ENCODE measurements around the gene SARNP. TPM values are rescaled to one million over a fixed set of nuclear protein-coding genes. Genes with fewer than 3 reads are reported as not detected.

Gene SARNP
- total and polyA plus RNA-seq, 8 donors: 12.3 to 47.9 (median 17.3) TPM

DNA sequence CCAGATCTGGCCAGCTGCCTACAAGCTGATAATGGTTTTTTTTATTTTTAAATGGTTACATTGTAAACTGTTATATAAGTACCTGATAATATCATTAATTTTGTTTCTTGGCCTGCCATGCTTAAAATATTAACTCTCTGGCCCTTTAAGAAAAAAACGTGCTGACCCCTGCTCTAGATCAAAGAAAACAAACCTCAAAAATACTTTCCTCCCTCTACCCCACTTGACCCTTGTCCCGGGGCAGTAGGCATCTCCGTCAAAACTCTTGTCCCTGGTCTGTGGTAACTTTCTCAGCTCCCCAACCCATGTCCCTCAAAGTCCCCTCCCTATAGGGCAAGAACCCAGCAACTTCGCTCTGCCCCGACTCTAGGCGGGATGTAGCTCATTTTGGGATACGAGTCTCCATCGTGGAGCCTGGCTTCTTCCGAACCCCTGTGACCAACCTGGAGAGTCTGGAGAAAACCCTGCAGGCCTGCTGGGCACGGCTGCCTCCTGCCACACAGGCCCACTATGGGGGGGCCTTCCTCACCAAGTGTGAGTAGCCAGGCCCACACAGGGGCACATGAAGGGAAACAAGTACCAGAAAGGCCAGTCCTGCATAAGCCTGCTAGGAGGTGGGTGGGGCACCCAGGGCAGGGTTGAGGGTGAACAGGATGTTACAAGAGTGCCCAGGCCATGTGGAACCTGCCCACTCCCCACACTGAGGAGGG, 93.9 kb downstream of the SARNP start:
- ATAC-seq (no peak), FAIRE-seq (no peak), DNase-seq (peak in 1 of 6 donors; percentile 57)
- H3K4me1 ChIP-seq: peaks cover 9 to 47% (median 25%) of the 10 kb centered on the region in 3 donors
- H3K9me3 ChIP-seq: no peaks in the 10 kb centered on the region
- H3K27ac ChIP-seq: peak overlapping the region in 1 of 4 donors; percentile 6
- H3K4me3 ChIP-seq: no peak overlapping the region
- intact Hi-C loops (cut with DNase I): no loop called here
- WGBS, 2 donors: 28 to 38% methylated on average over 10 of the region's 10 CpGs
- H3K36me3 ChIP-seq: peaks cover 4 to 17% (median 6%) of the 10 kb centered on the region in 3 donors
- no peaks in the 10 kb centered on the region for H3K27me3 ChIP-seq
- TF ChIP-seq, protein P1, sequence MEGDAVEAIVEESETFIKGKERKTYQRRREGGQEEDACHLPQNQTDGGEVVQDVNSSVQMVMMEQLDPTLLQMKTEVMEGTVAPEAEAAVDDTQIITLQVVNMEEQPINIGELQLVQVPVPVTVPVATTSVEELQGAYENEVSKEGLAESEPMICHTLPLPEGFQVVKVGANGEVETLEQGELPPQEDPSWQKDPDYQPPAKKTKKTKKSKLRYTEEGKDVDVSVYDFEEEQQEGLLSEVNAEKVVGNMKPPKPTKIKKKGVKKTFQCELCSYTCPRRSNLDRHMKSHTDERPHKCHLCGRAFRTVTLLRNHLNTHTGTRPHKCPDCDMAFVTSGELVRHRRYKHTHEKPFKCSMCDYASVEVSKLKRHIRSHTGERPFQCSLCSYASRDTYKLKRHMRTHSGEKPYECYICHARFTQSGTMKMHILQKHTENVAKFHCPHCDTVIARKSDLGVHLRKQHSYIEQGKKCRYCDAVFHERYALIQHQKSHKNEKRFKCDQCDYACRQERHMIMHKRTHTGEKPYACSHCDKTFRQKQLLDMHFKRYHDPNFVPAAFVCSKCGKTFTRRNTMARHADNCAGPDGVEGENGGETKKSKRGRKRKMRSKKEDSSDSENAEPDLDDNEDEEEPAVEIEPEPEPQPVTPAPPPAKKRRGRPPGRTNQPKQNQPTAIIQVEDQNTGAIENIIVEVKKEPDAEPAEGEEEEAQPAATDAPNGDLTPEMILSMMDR (IDR thresholded peaks at IDR 0.05): no peak

DNA sequence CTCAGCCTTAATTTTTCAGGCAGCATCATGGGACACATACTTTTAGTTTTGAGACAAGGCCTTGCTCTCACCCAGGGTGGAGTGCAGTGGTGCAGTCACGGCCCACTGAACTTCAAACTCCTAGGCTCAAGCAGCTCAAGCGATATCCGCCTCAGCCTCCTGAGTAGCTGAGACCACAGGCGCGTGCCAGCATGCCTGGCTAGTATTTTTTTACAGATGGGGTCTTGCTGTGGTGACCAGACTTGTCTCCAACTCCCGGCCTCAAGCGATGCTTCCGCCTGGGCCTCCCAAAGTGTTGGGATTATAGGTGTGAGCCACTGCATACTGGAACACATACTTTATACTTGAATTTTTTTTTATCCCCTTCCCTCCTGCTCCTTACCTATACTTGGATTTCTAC, 94.6 kb downstream of the SARNP start:
- WGBS, 2 donors: 92 to 95% methylated on average over 8 of the region's 8 CpGs
- Histone ChIP-seq H3K27ac (no peak overlapping the region), H3K27me3 (no peaks in the 10 kb centered on the region), H3K9me3 (no peaks in the 10 kb centered on the region), H3K36me3 (peaks cover 4 to 17% (median 6%) of the 10 kb centered on the region in 3 donors), H3K4me1 (peaks cover 9 to 54% (median 25%) of the 10 kb centered on the region in 3 donors), H3K4me3 (no peak overlapping the region)
- intact Hi-C loops (cut with DNase I): no loop called here
- DNase-seq: peak in 1 of 6 donors; percentile 46
- no peak for FAIRE-seq
- TF ChIP-seq, protein P1 (IDR thresholded peaks at IDR 0.05): no peak
- no peak for ATAC-seq

DNA sequence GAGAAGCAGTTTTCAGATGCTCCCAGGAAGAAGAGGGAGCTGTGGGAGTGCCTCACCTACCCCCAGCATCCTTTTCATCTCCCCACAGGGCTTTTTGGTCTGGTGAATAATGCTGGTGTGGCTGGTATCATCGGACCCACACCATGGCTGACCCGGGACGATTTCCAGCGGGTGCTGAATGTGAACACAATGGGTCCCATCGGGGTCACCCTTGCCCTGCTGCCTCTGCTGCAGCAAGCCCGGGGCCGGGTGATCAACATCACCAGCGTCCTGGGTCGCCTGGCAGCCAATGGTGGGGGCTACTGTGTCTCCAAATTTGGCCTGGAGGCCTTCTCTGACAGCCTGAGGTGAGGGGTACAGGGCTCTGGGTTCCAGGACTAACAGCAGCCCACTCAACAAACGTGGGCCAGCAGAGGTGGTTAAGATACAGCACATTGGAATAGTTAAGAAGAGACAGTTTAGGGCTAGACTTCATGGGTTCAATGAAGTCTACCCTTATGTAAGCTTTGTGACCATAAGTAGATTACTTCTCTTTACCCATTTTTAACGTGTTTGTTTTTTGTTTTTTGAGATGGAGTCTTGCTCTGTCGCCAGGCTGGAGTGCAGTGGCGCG, 95.8 kb downstream of the SARNP start:
- WGBS, 2 donors: 65 to 71% methylated on average over 14 of the region's 14 CpGs
- peak overlapping the region in 2 of 4 donors; percentile 58 to 69 for H3K27ac ChIP-seq
- intact Hi-C loops (cut with DNase I): no loop called here

DNA sequence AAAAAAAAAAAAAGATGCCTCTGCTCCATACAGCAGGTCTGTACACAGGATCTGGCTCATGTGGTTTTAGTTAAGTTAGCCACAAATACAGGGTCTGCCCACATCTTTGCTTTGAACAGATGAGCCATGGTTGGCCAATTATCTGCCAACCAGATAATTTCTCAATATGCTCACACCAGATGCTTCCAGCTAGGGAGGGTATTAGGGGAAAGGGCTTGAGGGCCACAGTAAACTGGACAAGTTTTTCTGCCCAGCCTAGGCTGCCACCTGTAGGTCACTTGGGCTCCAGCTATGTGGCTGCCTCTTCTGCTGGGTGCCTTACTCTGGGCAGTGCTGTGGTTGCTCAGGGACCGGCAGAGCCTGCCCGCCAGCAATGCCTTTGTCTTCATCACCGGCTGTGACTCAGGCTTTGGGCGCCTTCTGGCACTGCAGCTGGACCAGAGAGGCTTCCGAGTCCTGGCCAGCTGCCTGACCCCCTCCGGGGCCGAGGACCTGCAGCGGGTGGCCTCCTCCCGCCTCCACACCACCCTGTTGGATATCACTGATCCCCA, 96.6 kb downstream of the SARNP start:
- DNase-seq: peak; percentile 62 to 84 (median 76)
- peaks cover 7 to 53% (median 35%) of the 10 kb centered on the region in 3 donors for H3K4me1 ChIP-seq
- intact Hi-C loops (cut with DNase I): no loop called here
- H3K27me3 ChIP-seq: no peaks in the 10 kb centered on the region
- H3K36me3 ChIP-seq: peaks cover 0 to 17% (median 0%) of the 10 kb centered on the region in 3 donors
- FAIRE-seq: no peak
- peak; percentile 62 to 75 (median 69) for ATAC-seq
- 6 to 11% methylated on average over 9 of the region's 9 CpGs for WGBS, 2 donors
- H3K9me3 ChIP-seq: no peaks in the 10 kb centered on the region
- peak overlapping the region in 3 of 4 donors; percentile 42 to 69 (median 58) for H3K27ac ChIP-seq
- no peak overlapping the region for H3K4me3 ChIP-seq
- TF ChIP-seq, protein P1 (IDR thresholded peaks at IDR 0.05): peak in 3 of 4 donors; percentile 31 to 48 (median 32)

More for the DNA sequence above, 95.8 kb downstream of the SARNP start:
- no peak for DNase-seq
- Histone ChIP-seq H3K27me3 (no peaks in the 10 kb centered on the region), H3K9me3 (no peaks in the 10 kb centered on the region), H3K4me3 (no peak overlapping the region), H3K36me3 (peaks cover 2 to 17% (median 4%) of the 10 kb centered on the region in 3 donors), H3K4me1 (peaks cover 7 to 58% (median 33%) of the 10 kb centered on the region in 3 donors)
- ATAC-seq: no peak
- TF ChIP-seq, protein P1 (IDR thresholded peaks at IDR 0.05): no peak
- FAIRE-seq: no peak

Measured in pancreas (tissue), 10 donors.